ENCODE data around the gene FLG2.

FLG2 gene

GRCh38 chr1:152359906-152360305 lies at the start of gene FLG2:
Gene FLG2, minus strand, starts transcription at chr1:152360006. Its CDS starts 1,122 bp downstream, at chr1:152358884.
- no peak for DNase-seq (ENCODE audit: low spot score)

- DNase-seq (ENCODE audit: low spot score), result no peak
Measured at GRCh38 chr1:152408664-152409063, 48.9 kb upstream of the FLG2 start.

GRCh38 chr1:152398812-152399698 lies 39.2 kb upstream of the FLG2 start:
- peak; percentile 23 for DNase-seq (ENCODE audit: low spot score)

- no peak for DNase-seq (ENCODE audit: low spot score)
Measured at GRCh38 chr1:152397474-152397873, 37.7 kb upstream of the FLG2 start.

GRCh38 chr1:152394151-152394550 lies 34.3 kb upstream of the FLG2 start:
- DNase-seq (ENCODE audit: low spot score), result no peak

- no peak for DNase-seq (ENCODE audit: low spot score)
Measured at GRCh38 chr1:152392909-152393308, 33.1 kb upstream of the FLG2 start.

- DNase-seq (ENCODE audit: low spot score), result no peak
Measured at GRCh38 chr1:152388889-152389288, 29.1 kb upstream of the FLG2 start.

- no peak for DNase-seq (ENCODE audit: low spot score)
Measured at GRCh38 chr1:152386940-152387339, 27.1 kb upstream of the FLG2 start.

- DNase-seq (ENCODE audit: low spot score), result no peak
Measured at GRCh38 chr1:152380932-152381331, 21.1 kb upstream of the FLG2 start.

GRCh38 chr1:152374451-152374850 lies 14.6 kb upstream of the FLG2 start:
- no peak for DNase-seq (ENCODE audit: low spot score)

GRCh38 chr1:152372672-152373071 lies 12.9 kb upstream of the FLG2 start:
- DNase-seq (ENCODE audit: low spot score), result no peak

GRCh38 chr1:152367436-152367835 lies 7.6 kb upstream of the FLG2 start:
- DNase-seq (ENCODE audit: low spot score), result no peak

- DNase-seq (ENCODE audit: low spot score), result no peak
Measured at GRCh38 chr1:152356736-152357135, 3.1 kb downstream of the FLG2 start.

GRCh38 chr1:152349611-152350010 lies 10.2 kb downstream of the FLG2 start:
- DNase-seq (ENCODE audit: low spot score), result no peak

GRCh38 chr1:152348447-152348846 lies 11.4 kb downstream of the FLG2 start:
- DNase-seq (ENCODE audit: low spot score), result no peak

- DNase-seq (ENCODE audit: low spot score), result peak; percentile 16
Measured at GRCh38 chr1:152347116-152347728, 12.6 kb downstream of the FLG2 start.

GRCh38 chr1:152344438-152344837 lies 15.4 kb downstream of the FLG2 start:
- no peak for DNase-seq (ENCODE audit: low spot score)

GRCh38 chr1:152343006-152343405 lies 16.8 kb downstream of the FLG2 start:
- no peak for DNase-seq (ENCODE audit: low spot score)

GRCh38 chr1:152335399-152335798 lies 24.4 kb downstream of the FLG2 start:
- no peak for DNase-seq (ENCODE audit: low spot score)

- DNase-seq (ENCODE audit: low spot score), result no peak
Measured at GRCh38 chr1:152328801-152329391, 30.9 kb downstream of the FLG2 start.

GRCh38 chr1:152325111-152325510 lies 34.7 kb downstream of the FLG2 start, which contains the start of gene FLG:
Gene FLG, minus strand, starts transcription at chr1:152325239. Its CDS starts 9,783 bp downstream, at chr1:152315456.
- no peak for DNase-seq (ENCODE audit: low spot score)

GRCh38 chr1:152313970-152314369 lies 45.8 kb downstream of the FLG2 start:
- no peak for DNase-seq (ENCODE audit: low spot score)

GRCh38 chr1:152313319-152313801 lies 46.4 kb downstream of the FLG2 start:
- DNase-seq (ENCODE audit: low spot score), result no peak
